ENCODE data around the gene FGD4.

FGD4 gene

DNA sequence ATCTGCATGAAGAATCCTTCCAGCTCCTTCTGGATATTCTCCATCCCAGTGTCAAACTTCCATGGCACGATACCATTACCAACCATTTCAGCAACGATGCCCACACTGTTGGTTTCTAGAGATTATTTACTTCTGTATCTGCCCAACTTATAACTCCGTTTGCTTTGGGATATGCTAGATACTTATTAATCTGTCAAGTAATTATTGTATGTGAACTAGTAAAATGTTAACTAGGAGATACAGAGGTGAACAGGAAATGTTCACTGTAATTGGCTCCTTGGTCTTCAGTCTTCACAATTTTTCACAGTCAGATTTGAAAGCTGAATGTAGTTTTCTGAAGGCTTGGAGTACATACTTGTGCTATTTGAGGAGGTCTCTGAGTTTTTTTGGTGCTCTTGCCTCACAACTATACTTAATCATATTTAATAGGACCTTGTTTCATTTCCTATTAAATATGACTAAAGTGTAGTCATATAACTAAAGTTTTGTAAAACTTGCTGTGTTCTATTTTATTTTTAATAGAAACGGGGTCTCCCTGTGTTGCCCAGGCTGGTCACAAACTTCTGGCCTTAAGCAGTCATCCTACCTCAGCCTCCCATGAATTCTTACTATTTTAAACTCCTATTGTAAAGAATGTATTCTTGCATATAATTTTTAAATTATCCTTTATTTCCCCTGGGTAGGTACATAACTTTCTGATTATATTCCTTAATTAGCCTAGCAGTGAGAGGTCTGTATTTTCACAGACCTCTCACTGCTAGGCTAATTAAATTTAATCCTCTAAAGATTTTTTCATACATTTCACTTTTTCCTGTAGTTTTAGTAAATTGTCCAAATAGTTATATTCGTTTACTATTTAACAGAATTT lies 79.7 kb downstream of the FGD4 start:
- DNase-seq (ENCODE audit: low read depth, low spot score): no peak
- H3K4me3 ChIP-seq (ENCODE audit: low read length): no peak overlapping the region

DNA sequence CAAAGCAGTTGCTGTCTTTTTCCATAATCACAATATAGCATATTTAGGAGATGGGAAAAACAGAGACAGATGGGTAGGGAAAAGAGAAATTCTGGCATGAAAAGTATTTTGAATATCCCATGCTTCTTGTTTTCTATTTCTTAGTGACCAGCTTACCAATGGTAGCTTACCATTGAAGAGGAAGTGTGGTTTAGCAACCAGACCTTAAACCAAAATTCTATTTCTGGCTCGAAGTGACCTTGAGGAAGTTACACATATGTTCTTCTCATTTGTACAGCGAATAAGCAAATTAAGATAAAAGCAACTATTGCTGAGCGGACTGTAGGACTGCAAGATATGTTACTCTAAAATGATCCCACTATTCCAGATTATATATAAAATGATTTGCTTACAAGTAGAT lies 82.9 kb downstream of the FGD4 start:
- H3K4me3 ChIP-seq (ENCODE audit: low read length): no peak overlapping the region
- DNase-seq (ENCODE audit: low read depth, low spot score): no peak

- no peak overlapping the region for H3K4me3 ChIP-seq (ENCODE audit: low read length)
- DNase-seq (ENCODE audit: low read depth, low spot score): no peak
These were observed 84.1 kb downstream of the FGD4 start for GRCh38 chr12:32483499-32483898.

DNA sequence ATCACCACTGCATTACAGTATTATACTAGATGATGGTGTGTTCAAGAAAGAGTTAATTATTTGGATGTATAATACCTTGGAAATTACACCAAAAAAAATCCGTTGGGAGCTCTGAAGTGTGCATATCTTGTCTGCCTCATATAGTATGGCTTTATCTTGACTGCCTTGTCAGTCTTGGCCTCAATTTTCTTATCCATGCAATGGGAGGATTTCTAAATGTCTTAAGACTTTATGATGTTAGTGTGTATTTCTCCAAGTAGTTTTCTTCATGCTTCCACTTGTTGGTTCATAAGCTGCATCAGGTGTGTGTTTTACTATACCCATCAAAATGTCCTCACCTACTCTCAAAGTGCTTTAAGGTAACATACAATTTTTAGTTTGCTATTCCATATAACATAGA lies 84.6 kb downstream of the FGD4 start:
- no peak overlapping the region for H3K4me3 ChIP-seq (ENCODE audit: low read length)
- DNase-seq (ENCODE audit: low read depth, low spot score): no peak

- no peak overlapping the region for H3K4me3 ChIP-seq (ENCODE audit: low read length)
- no peak for DNase-seq (ENCODE audit: low read depth, low spot score)
These were observed 86.8 kb downstream of the FGD4 start for GRCh38 chr12:32486158-32486557.

GRCh38 chr12:32488132-32488531 lies 88.8 kb downstream of the FGD4 start:
- DNase-seq (ENCODE audit: low read depth, low spot score): no peak
- no peak overlapping the region for H3K4me3 ChIP-seq (ENCODE audit: low read length)

DNA sequence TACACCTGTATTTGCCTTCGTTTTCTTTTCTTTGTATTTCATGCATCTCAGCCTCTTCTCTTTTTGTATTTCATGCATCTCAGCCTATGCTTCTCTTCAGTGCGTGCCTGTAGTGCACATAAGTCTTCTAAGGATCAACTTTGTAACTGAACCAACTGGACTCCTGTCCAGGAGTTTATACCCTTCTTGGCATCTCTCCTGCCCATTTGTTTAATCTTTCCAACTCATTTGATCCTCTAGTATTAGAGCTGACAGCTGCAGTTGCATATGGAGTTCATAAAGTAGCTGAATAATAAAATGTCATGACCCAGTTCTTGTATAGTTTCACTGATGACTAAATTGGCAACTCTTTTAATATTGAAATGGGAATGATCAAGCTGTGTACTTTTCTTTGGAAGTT lies 89.7 kb downstream of the FGD4 start:
- DNase-seq (ENCODE audit: low read depth, low spot score): no peak
- H3K4me3 ChIP-seq (ENCODE audit: low read length): no peak overlapping the region

DNA sequence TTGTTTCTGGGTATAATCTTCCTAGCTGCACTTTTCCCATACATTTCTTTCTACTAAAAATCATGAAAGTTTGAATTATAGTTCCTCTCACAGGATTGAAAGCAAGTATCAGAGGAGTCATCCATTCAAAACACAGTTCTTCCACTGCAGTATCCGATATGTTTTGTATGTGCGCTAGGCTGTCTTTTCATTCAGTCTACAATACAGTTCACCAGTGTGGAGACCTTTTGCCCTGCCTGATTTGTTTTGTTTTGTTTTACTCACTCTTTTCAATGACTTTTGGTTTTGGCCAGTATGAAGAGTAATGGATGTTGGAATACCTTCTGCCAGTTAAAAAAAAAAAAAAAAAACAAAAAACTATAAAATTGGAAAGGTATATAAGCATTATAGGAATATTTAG lies 91.4 kb downstream of the FGD4 start:
- no peak for DNase-seq (ENCODE audit: low read depth, low spot score)
- H3K4me3 ChIP-seq (ENCODE audit: low read length): no peak overlapping the region

GRCh38 chr12:32493282-32493681 lies 93.9 kb downstream of the FGD4 start:
- no peak overlapping the region for H3K4me3 ChIP-seq (ENCODE audit: low read length)
- no peak for DNase-seq (ENCODE audit: low read depth, low spot score)

- DNase-seq (ENCODE audit: low read depth, low spot score): no peak
- H3K4me3 ChIP-seq (ENCODE audit: low read length): no peak overlapping the region
These were observed 95.3 kb downstream of the FGD4 start for GRCh38 chr12:32494656-32495055.

GRCh38 chr12:32496946-32497345 lies 97.6 kb downstream of the FGD4 start:
- no peak for DNase-seq (ENCODE audit: low read depth, low spot score)
- H3K4me3 ChIP-seq (ENCODE audit: low read length): no peak overlapping the region

- DNase-seq (ENCODE audit: low read depth, low spot score): no peak
- no peak overlapping the region for H3K4me3 ChIP-seq (ENCODE audit: low read length)
These were observed 98.5 kb downstream of the FGD4 start for GRCh38 chr12:32497864-32498263.

DNA sequence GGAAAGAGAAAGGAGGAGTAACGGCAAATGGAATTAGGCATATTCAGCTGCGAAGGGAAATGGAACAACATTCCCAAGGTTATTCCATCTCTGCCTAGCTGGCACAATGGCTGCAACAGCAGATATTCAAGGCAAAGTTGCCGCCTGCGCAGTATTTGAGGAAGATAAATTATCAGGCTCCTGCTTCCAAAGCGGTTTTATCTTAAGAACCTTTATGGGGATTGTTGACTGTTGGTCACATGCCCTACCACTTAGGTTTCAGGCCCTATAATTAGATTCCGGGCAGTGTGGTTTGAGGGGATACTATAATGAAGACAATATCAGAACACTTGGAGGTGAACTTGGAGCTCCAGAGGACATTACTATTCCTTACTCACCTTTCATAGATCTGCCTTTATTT lies 99.7 kb downstream of the FGD4 start:
- H3K4me3 ChIP-seq (ENCODE audit: low read length): no peak overlapping the region
- no peak for DNase-seq (ENCODE audit: low read depth, low spot score)

GRCh38 chr12:32501835-32502333 lies 102.5 kb downstream of the FGD4 start:
- no peak overlapping the region for H3K4me3 ChIP-seq (ENCODE audit: low read length)
- DNase-seq (ENCODE audit: low read depth, low spot score): no peak

DNA sequence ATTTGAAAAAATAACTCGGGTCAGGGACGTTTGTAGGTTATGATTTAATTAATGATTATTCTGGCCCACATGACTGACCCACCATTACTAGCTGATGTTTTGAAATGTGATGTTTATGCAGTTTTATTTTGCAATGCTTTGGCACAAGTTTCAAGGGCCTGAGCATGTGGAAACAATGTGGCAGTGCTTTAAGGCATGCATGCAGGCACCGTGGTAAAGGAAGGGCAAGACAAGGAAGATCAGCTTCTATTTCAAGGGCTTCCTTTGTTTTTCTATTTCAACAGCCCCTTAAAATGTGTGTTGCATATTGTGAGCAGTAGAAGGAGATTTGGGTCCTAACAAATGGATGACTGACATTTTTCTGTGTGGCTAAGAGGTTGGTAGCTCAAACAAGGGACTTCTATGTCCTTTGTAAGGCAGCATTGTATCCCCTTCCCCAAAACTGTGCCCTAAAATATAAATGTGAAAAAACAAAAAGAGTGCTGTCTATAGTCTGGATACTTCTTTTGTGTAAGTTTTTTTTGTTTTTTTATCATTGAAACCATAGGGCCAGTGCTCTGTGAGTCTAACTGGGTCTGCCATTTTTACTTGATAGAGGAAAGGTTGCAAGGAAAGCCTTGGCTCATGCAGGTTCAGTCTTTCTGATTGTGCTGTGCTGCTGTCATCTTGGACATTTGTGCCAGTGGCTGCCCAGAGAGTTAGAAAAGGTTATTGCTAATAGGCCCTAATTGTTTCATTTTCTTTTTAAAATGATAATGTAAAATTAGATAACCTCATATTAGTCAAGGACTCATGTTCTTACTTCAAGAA lies 103.5 kb downstream of the FGD4 start:
- DNase-seq (ENCODE audit: low read depth, low spot score): no peak
- H3K4me3 ChIP-seq (ENCODE audit: low read length): no peak overlapping the region

GRCh38 chr12:32503730-32504129 lies 104.4 kb downstream of the FGD4 start:
- H3K4me3 ChIP-seq (ENCODE audit: low read length): no peak overlapping the region
- no peak for DNase-seq (ENCODE audit: low read depth, low spot score)

DNA sequence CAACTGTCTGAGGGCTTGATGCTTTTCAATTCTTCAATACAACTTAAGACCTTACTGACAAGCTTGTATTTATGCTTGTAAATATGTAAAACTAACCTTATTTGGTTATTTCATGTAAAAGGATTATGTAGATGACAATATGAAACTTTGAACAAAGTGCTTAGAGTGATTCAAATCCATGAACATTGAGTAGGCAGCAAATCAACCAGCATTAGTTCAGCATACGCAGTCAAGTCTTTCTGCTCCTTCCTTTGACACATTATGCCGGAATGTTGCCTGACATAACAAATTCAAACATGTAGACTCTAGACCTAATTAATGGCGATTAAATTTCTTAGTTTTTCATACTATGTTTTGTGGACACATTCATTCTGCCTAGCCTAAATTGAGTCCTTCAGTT lies 105.2 kb downstream of the FGD4 start:
- DNase-seq (ENCODE audit: low read depth, low spot score): no peak
- H3K4me3 ChIP-seq (ENCODE audit: low read length): no peak overlapping the region

DNA sequence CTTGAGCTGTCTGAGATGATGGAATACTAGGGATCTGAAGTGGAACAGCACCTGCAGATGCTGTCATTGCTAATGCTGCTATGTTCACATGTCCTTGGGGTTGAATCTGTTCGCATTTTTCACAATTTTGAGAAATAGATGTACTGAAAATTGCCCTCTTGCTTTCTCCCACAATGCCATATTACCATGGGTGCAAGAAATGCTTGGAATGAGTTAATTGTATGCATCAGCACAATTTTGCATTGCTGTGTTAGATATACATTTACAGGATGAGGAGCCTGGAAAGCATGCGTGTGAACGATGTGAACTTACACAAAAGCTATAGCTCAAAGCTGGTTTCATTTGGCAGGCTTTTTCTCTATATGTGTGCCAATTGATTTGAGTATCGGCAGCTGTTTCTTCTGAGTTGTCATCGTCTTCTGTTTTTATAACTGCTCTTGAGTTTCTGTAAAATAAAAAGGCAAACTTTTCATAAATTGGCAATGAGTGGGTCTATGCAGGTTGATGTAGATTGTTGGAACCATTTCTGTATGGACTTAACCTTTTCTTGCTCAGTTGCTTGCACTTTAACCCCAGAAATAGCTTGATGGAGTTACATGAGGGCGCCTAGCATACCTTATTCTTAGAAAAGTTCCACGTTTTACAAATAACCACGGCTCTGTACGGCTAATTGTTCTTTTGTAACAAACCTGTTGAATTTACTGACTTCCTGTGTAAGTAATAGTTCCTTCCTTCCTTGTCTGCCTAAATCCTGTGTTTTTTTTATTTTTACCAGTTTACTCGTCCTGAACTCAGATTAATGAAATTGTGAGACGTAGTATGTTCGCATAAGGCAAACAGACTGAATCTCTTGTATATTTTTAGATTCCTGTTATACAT lies 105.9 kb downstream of the FGD4 start:
- DNase-seq (ENCODE audit: low read depth, low spot score): no peak
- no peak overlapping the region for H3K4me3 ChIP-seq (ENCODE audit: low read length)

Data from Jurkat, Clone E6-1 (cell line).